GM12875 (cell line): ENCODE results near the gene SLC35B2.

Experiments
- H3K4me3 ChIP-seq: one replicate; pipeline ENCODE4 v1.5.1; 2011; ENCODE audit warnings: low read depth, low read length, control low read depth
- CTCF ChIP-seq: IDR thresholded peaks from 2 replicates; pipeline ENCODE4 v1.5.1; 2011; ENCODE audit warnings: low read depth, mild to moderate bottlenecking, control low read depth, inconsistent platforms, low read length, moderate library complexity, borderline replicate concordance; ENCODE audit not compliant: insufficient read depth

Gene SLC35B2

GRCh38 chr6:44276667-44277640 lies 19.6 kb upstream of the SLC35B2 start:
- H3K4me3 ChIP-seq: no peak overlapping the region
- TF ChIP-seq CTCF: no peak

DNA sequence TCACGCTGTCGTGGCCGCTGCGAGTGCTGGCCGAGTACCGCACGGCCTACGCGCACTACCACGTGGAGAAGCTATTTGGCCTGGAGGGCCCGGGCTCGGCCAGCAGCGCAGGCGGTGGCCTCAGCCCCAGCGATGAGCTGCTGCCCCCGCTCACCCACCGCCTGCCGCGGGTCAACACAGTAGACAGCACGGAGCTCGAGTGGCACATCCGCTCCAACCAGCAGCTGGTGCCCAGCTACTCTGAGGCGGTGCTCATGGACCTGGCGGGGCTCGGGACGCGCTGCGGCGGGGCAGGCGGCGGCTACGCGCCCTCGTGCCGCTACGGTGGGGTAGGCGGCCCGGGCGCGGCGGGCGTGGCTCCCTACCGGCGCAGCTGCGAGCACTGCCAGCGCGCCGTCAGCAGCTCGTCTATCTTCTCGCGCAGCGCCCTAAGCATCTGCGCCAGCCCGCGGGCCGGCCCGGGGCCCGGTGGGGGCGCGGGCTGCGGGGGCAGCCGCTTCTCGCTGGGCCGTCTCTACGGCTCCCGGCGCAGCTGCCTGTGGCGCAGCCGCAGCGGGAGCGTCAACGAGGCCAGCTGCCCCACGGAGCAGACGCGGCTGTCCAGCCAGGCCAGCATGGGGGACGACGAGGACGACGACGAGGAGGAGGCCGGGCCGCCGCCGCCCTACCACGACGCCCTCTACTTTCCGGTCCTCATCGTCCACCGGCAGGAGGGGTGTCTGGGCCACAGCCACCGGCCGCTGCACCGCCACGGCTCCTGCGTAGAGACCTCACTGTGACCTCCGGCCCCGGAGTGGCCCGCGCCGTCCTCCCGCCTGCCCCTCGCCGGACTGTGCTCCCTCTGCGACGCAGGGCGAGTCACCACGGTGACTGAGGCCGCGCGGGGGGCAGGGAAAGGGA lies 18.7 kb upstream of the SLC35B2 start:
- no peak for TF ChIP-seq CTCF
- H3K4me3 ChIP-seq: no peak overlapping the region

DNA sequence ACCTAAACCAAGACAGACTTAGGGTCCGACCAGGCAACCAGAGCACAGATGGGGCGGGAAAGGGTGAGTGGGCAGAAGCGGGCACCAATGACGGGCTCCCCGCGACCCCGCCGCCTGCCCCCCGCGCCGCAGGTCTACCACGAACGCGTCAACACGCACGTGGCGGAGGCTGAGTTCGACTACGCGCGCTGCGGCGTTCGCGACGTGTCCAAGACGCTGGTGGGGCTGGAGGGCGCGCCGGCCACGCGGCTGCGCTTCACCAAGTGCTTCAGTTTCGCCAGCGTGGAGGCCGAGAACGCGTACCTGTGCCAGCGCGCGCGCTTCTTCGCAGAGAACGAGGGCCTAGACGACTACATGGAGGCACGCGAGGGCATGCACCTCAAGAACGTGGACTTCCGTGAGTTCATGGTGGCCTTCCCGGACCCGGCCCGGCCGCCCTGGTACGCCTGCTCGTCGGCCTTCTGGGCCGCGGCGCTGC lies 18.0 kb upstream of the SLC35B2 start:
- no peak for TF ChIP-seq CTCF
- H3K4me3 ChIP-seq: no peak overlapping the region

- H3K4me3 ChIP-seq: no peak overlapping the region
- no peak for TF ChIP-seq CTCF
Observed at GRCh38 chr6:44273617-44274016, 16.3 kb upstream of the SLC35B2 start.

- TF ChIP-seq CTCF: no peak
Observed at GRCh38 chr6:44272999-44273566, 15.8 kb upstream of the SLC35B2 start.

DNA sequence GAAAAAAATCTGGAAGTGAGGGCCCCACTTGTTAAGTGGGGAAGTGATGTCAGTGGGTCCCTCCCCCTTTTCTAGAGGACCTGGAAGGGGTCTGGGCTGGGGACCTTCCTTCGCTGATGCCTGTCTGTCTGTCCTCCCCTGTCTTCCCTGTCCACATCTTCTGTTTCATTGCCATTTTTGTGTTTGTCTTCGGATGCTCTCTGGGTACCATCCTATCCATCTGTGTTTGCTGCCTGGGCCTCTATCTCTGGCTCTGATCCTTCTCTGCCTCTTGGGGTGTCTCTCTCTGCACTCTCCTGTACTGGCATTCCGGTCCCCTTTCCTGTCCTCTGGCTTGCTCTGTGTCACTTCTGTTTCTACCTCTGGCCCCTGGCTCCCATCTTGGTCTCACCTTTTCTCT lies 15.2 kb upstream of the SLC35B2 start:
- no peak for TF ChIP-seq CTCF

More at GRCh38 chr6:44272999-44273566, 15.8 kb upstream of the SLC35B2 start:
- no peak overlapping the region for H3K4me3 ChIP-seq

More for the DNA sequence above, 15.2 kb upstream of the SLC35B2 start:
- H3K4me3 ChIP-seq: no peak overlapping the region
